ENCODE measurements around the gene RAB11FIP2. TPM values are rescaled to one million over a fixed set of nuclear protein-coding genes. Genes with fewer than 3 reads are reported as not detected.

The RAB11FIP2 gene
- total RNA-seq, 4 donors from 2014 or later: 3.0 to 18.4 (median 9.0) TPM

- H3K36me3 ChIP-seq: no peaks in the 10 kb centered on the region
- 95 to 100% methylated on average over 8 to 12 of the region's 12 CpGs for WGBS, 2 donors (ENCODE audit: low coverage in 1 of 2)
- H3K27ac ChIP-seq: no peak overlapping the region
- H3K27me3 ChIP-seq: no peaks in the 10 kb centered on the region
- H3K4me1 ChIP-seq: no peaks in the 10 kb centered on the region
- intact Hi-C loops (cut with DNase I; ENCODE audit: low total_unique reads): no loop called here
- no peak for TF ChIP-seq POLR2AphosphoS5 (IDR thresholded peaks at IDR 0.05)
- TF ChIP-seq CTCF (IDR thresholded peaks at IDR 0.05): no peak
- TF ChIP-seq POLR2A (IDR thresholded peaks at IDR 0.05): no peak
- no peak for TF ChIP-seq EP300 (IDR thresholded peaks at IDR 0.05; ENCODE audit: low read depth)
- H3K9me3 ChIP-seq: no peaks in the 10 kb centered on the region
- no peak overlapping the region for H3K4me3 ChIP-seq
- DNase-seq: no peak
- in situ Hi-C loops (cut with MboI; ENCODE audit: low pct_ligation_motif_present in 1 of 4, low pct_unique_long_range_greater_than_20kb in 1 of 4, low sequenced_read_pairs in 3 of 4): no loop called here
These were observed 29.5 kb downstream of the RAB11FIP2 start for GRCh38 chr10:118017071-118017740.

- peaks cover 0 to 4% (median 0%) of the 10 kb centered on the region in 4 donors for H3K36me3 ChIP-seq
- H3K4me1 ChIP-seq: no peaks in the 10 kb centered on the region
- H3K27me3 ChIP-seq: no peaks in the 10 kb centered on the region
- no peak overlapping the region for H3K4me3 ChIP-seq
- in situ Hi-C loops (cut with MboI; ENCODE audit: low pct_ligation_motif_present in 1 of 4, low pct_unique_long_range_greater_than_20kb in 1 of 4, low sequenced_read_pairs in 3 of 4) (no loop called here), intact Hi-C loops (cut with DNase I; ENCODE audit: low total_unique reads) (no loop called here)
- no peak for DNase-seq
- TF ChIP-seq POLR2A (IDR thresholded peaks at IDR 0.05) (no peak), CTCF (IDR thresholded peaks at IDR 0.05) (no peak), EP300 (IDR thresholded peaks at IDR 0.05; ENCODE audit: low read depth) (no peak), POLR2AphosphoS5 (IDR thresholded peaks at IDR 0.05) (no peak)
- no peaks in the 10 kb centered on the region for H3K9me3 ChIP-seq
- no peak overlapping the region for H3K27ac ChIP-seq
These were observed 33.7 kb downstream of the RAB11FIP2 start for GRCh38 chr10:118012952-118013525.

GRCh38 chr10:118007773-118008172 lies 39.0 kb downstream of the RAB11FIP2 start:
- Histone ChIP-seq H3K27me3 (no peaks in the 10 kb centered on the region), H3K36me3 (peaks cover 0 to 4% (median 2%) of the 10 kb centered on the region in 4 donors)
- in situ Hi-C loops (cut with MboI; ENCODE audit: low pct_ligation_motif_present in 1 of 4, low pct_unique_long_range_greater_than_20kb in 1 of 4, low sequenced_read_pairs in 3 of 4): no loop called here

GRCh38 chr10:118003126-118003525 lies 43.6 kb downstream of the RAB11FIP2 start:
- no peaks in the 10 kb centered on the region for H3K4me1 ChIP-seq
- H3K4me3 ChIP-seq: no peak overlapping the region
- no peak for DNase-seq
- H3K36me3 ChIP-seq: peaks cover 0 to 3% (median 0%) of the 10 kb centered on the region in 4 donors
- H3K27ac ChIP-seq: no peak overlapping the region
- intact Hi-C loops (cut with DNase I; ENCODE audit: low total_unique reads) (no loop called here), in situ Hi-C loops (cut with MboI; ENCODE audit: low pct_ligation_motif_present in 1 of 4, low pct_unique_long_range_greater_than_20kb in 1 of 4, low sequenced_read_pairs in 3 of 4) (no loop called here)
- H3K9me3 ChIP-seq: no peaks in the 10 kb centered on the region
- TF ChIP-seq POLR2AphosphoS5 (IDR thresholded peaks at IDR 0.05): no peak
- TF ChIP-seq POLR2A (IDR thresholded peaks at IDR 0.05): no peak
- no peak for TF ChIP-seq EP300 (IDR thresholded peaks at IDR 0.05; ENCODE audit: low read depth)
- no peak for TF ChIP-seq CTCF (IDR thresholded peaks at IDR 0.05)
- 84 to 100% methylated on average over 1 of the region's 1 CpG for WGBS, 2 donors (ENCODE audit: low coverage in 1 of 2)
- no peaks in the 10 kb centered on the region for H3K27me3 ChIP-seq

More at GRCh38 chr10:118007773-118008172, 39.0 kb downstream of the RAB11FIP2 start:
- H3K4me3 ChIP-seq: no peak overlapping the region
- H3K4me1 ChIP-seq: no peaks in the 10 kb centered on the region
- no peak overlapping the region for H3K27ac ChIP-seq
- WGBS, 2 donors (ENCODE audit: low coverage in 1 of 2): 95 to 96% methylated on average over 3 of the region's 3 CpGs
- intact Hi-C loops (cut with DNase I; ENCODE audit: low total_unique reads): no loop called here
- DNase-seq: no peak
- TF ChIP-seq POLR2A (IDR thresholded peaks at IDR 0.05): no peak
- TF ChIP-seq CTCF (IDR thresholded peaks at IDR 0.05): no peak
- no peak for TF ChIP-seq EP300 (IDR thresholded peaks at IDR 0.05; ENCODE audit: low read depth)
- TF ChIP-seq POLR2AphosphoS5 (IDR thresholded peaks at IDR 0.05): no peak
- no peaks in the 10 kb centered on the region for H3K9me3 ChIP-seq

Measured in transverse colon (tissue), 4 donors.